ENCODE data around the gene ARHGEF28.

Gene ARHGEF28

GRCh38 chr5:73909474-73909873 lies 283.5 kb downstream of the ARHGEF28 start:
- Histone ChIP-seq H3K27ac (no peak overlapping the region), H3K27me3 (ENCODE audit: insufficient read depth, low read depth, severe bottlenecking) (no peaks in the 10 kb centered on the region), H3K4me3 (ENCODE audit: low read depth, low read length) (no peak overlapping the region), H3K9me3 (ENCODE audit: severe bottlenecking) (peaks cover 6% of the 10 kb centered on the region), H3K36me3 (no peaks in the 10 kb centered on the region; the same call in 1 of the 2 replicates)
- TF ChIP-seq CTCF (IDR thresholded peaks at IDR 0.05; ENCODE audit: low read depth, low read length), result no peak
- DNase-seq, result no peak

GRCh38 chr5:73911761-73912393 lies 285.9 kb downstream of the ARHGEF28 start:
- Histone ChIP-seq H3K27me3 (ENCODE audit: insufficient read depth, low read depth, severe bottlenecking) (no peaks in the 10 kb centered on the region), H3K36me3 (no peaks in the 10 kb centered on the region; the same call in 1 of the 2 replicates), H3K9me3 (ENCODE audit: severe bottlenecking) (no peaks in the 10 kb centered on the region), H3K27ac (no peak overlapping the region), H3K4me3 (ENCODE audit: low read depth, low read length) (no peak overlapping the region)
- TF ChIP-seq CTCF (IDR thresholded peaks at IDR 0.05; ENCODE audit: low read depth, low read length), result no peak
- DNase-seq, result no peak

- DNase-seq, result no peak
- no peaks in the 10 kb centered on the region; the same call in 1 of the 2 replicates for H3K36me3 ChIP-seq
- H3K4me3 ChIP-seq (ENCODE audit: low read depth, low read length), result no peak overlapping the region
- no peaks in the 10 kb centered on the region for H3K9me3 ChIP-seq (ENCODE audit: severe bottlenecking)
- no peaks in the 10 kb centered on the region for H3K27me3 ChIP-seq (ENCODE audit: insufficient read depth, low read depth, severe bottlenecking)
- no peak for TF ChIP-seq CTCF (IDR thresholded peaks at IDR 0.05; ENCODE audit: low read depth, low read length)
- no peak overlapping the region for H3K27ac ChIP-seq
Measured at GRCh38 chr5:73912821-73913271, 286.9 kb downstream of the ARHGEF28 start.

- TF ChIP-seq CTCF (IDR thresholded peaks at IDR 0.05; ENCODE audit: low read depth, low read length), result no peak
- H3K27ac ChIP-seq, result no peak overlapping the region
- H3K27me3 ChIP-seq (ENCODE audit: insufficient read depth, low read depth, severe bottlenecking), result no peaks in the 10 kb centered on the region
- no peaks in the 10 kb centered on the region for H3K9me3 ChIP-seq (ENCODE audit: severe bottlenecking)
- no peak for DNase-seq
- H3K4me3 ChIP-seq (ENCODE audit: low read depth, low read length), result no peak overlapping the region
- no peaks in the 10 kb centered on the region; the same call in 1 of the 2 replicates for H3K36me3 ChIP-seq
Measured at GRCh38 chr5:73913971-73914370, 288.0 kb downstream of the ARHGEF28 start.

GRCh38 chr5:73915345-73915744 lies 289.3 kb downstream of the ARHGEF28 start:
- DNase-seq, result no peak
- H3K27ac ChIP-seq, result no peak overlapping the region
- no peak for TF ChIP-seq CTCF (IDR thresholded peaks at IDR 0.05; ENCODE audit: low read depth, low read length)

GRCh38 chr5:73917433-73917832 lies 291.4 kb downstream of the ARHGEF28 start:
- Histone ChIP-seq H3K4me3 (ENCODE audit: low read depth, low read length) (no peak overlapping the region), H3K27me3 (ENCODE audit: insufficient read depth, low read depth, severe bottlenecking) (no peaks in the 10 kb centered on the region), H3K27ac (no peak overlapping the region), H3K9me3 (ENCODE audit: severe bottlenecking) (no peaks in the 10 kb centered on the region), H3K36me3 (no peaks in the 10 kb centered on the region)
- no peak for DNase-seq
- no peak for TF ChIP-seq CTCF (IDR thresholded peaks at IDR 0.05; ENCODE audit: low read depth, low read length)

More at GRCh38 chr5:73915345-73915744, 289.3 kb downstream of the ARHGEF28 start:
- Histone ChIP-seq H3K36me3 (no peaks in the 10 kb centered on the region; the same call in 1 of the 2 replicates), H3K4me3 (ENCODE audit: low read depth, low read length) (no peak overlapping the region), H3K9me3 (ENCODE audit: severe bottlenecking) (no peaks in the 10 kb centered on the region), H3K27me3 (ENCODE audit: insufficient read depth, low read depth, severe bottlenecking) (no peaks in the 10 kb centered on the region)
